Cardiac septum (tissue), 1 donor: ENCODE data around the gene NKD1. TPM values are rescaled to one million over a fixed set of nuclear protein-coding genes. Genes with fewer than 3 reads are reported as not detected.
"Not testable (repeated sequence)": the region's sequence is repeated elsewhere in the genome, so short reads cannot be mapped to it uniquely, and the experiment has no call there.

Experiments
- DNase-seq: peaks from one replicate; pipeline ENCODE4 v3.0.0-alpha.2; 2020; ENCODE audit warnings: low spot score
- intact Hi-C: fragments of 100-400 bp; cut with DNase I; formaldehyde crosslinking; loops from one replicate; pipeline ENCODE4 v1.14.0; 2022
- long read RNA-seq: library from polyadenylated mRNA; unstranded; transcript quantifications from one replicate; pipeline ENCODE4 v2.0.0, GENCODE V29; 2021
- total RNA-seq: library from RNA; stranded (reverse); fragmentation: NEBNext Ultra II Directional; extraction: Animal tissue kit (Norgen Biotek cat#: 25700); gene quantifications from one replicate; pipeline ENCODE4 v1.2.1, GENCODE V29; 2021
- donor health status: DM: no; HTN: no; CAD: no.

Gene NKD1, protein sequence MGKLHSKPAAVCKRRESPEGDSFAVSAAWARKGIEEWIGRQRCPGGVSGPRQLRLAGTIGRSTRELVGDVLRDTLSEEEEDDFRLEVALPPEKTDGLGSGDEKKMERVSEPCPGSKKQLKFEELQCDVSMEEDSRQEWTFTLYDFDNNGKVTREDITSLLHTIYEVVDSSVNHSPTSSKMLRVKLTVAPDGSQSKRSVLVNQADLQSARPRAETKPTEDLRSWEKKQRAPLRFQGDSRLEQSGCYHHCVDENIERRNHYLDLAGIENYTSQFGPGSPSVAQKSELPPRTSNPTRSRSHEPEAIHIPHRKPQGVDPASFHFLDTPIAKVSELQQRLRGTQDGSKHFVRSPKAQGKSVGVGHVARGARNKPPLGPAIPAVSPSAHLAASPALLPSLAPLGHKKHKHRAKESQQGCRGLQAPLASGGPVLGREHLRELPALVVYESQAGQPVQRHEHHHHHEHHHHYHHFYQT
- 0.40 TPM for total RNA-seq
- long read RNA-seq, partial matches to known transcripts: 0 of 1 reads
- long read RNA-seq, other reads (novel, unspliced or antisense): 1 of 1 reads

DNA sequence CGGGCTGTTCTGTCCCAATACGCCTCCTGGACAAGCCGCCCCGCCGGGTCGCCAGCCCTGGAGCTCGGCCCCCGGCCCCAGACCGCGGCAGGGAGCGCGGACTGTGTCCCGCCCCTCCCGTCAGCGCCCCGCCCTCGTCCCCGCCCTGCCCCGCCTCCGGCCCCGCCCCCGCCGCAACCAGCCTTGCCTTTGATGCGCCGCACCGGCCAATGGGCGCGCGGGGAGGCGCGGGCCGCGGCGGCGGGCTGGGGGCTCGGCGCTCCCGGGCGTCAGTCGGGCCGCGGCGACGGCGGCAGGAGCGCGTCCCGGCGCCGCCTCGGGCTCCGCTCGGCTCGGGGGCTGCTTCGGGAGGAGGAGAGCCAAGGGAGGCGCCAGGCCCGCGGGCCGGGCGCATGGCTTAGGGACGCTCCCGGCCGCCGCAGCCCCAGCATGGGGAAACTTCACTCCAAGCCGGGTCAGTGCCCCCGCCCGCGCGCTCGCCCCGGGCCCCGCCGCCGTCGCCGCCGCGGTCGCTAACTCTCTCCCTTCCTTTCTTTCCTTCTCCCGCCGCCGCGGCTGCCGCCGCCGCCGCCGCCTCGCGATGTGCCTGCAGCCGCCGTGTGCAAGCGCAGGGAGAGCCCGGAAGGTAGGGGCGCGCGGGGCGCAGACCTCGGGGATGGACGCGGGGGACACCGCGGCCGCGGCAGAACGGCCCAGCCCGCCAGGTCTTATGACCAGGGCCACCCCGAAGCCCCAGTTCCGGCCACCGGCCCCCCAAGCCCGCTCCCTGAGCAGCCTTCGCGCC lies at the start of gene NKD1:
Gene NKD1, plus strand, starts transcription at position 272 of the 784 bp plus-strand sequence. Its CDS starts 158 bp downstream, at position 430.
- intact Hi-C loops: no loop called here
- peak; percentile 82 for DNase-seq

DNA sequence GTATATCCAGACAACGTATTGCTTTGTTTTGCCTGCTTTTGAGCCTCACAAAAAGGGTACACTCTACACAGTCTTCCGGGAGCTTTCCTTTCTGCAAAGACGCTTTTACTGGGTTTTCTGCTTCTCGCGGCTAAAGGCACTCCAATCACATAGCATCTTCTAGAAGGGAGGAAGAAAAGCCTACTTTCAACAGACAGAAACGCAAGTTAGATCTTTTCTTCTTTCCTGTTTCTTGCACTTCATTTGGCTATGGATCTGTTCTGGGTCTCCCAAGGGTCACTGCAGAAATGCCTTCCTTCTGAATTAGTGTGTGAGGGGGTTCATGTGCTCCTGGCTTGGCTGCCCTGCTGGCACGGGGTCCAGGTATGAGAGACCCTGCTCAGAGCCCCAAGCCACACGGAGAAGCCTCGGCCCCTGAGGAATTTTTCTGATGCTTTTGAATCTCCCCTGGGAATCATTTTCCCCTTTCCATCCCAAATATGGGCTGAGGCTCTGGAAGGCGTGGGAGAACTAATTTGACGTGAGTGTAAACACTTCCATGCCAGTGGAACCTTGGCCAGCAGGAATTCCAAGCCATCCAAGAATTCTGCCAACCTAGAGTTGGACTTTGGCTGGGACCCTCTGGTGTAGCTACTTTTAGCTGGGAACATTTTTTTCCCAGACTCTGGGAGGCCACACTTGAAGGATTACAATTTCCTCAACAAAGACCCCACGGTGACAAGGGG lies 49.6 kb upstream of the NKD1 start:
- intact Hi-C loops: no loop called here
- no peak for DNase-seq

DNA sequence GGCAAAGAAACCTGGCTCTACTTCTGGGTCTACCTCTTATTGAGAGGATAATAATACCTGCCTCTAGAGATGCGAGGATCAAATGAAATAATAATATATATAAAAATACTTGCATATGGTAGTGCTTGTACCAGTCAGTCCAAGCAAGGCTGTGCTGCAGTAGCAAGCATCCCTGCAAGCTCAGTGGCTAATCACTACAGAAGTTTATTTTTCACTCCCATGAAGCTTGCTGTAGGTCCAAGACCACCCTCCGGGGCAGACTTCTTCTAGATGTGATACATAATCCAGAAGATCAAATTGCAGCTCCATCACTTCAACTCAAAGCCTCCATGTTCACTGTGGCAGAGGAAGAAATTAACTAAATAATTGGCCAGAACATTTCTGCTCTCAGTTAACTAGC lies 48.9 kb upstream of the NKD1 start:
- intact Hi-C loops: no loop called here
- no peak for DNase-seq

DNA sequence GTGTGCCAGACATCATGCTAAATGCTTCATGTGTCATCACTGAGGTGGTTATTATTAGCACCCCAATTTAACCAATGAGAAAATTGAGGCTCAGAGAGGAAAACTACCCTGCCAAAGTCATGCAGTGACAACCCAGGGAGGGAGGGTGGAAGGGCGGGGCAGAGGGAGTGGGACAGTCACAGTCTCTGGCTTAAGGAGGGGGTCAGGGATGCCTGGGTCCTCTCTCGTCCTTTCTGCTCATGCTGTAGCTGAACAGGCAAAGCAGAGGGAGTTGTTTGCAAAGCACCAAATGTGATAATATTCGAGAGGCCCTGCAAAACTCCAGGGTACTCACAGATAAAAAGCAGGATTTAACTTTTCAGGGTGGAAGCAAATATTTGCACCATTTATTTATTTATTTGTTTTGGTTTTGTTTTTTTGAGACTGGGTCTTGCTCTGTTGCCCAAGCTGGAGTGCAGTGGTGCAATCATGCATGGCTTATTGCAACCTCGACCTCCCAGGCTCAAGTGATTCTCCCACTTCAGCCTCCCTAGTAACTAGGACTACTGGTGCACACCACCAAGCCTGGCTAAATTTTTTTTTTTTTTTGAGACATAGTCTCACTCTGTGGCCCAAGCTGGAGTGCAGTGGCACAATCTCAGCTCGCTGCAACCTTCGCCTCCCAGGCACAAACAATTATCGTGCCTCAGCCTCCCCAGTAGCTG lies 47.9 kb upstream of the NKD1 start:
- intact Hi-C loops: no loop called here
- no peak for DNase-seq

DNA sequence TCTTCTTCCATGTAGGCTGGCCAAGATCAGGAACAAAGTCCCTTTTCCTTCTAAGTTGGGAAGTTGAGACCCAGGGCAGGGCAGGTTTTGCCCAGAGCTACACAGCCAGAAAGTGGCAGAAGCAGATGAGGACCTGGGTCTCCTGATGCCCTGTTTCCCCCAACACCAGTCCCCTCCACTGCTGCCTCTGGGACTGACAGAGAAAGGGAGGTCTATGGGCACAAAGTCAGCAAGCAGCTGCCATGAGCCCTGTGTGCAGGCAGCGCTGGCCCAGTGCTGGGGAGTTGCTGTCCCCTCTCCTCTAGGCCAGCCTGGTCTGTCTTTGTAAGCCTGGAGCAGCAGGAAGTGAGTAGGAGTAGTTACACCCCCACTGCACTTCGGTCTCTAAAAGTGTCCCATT lies 46.9 kb upstream of the NKD1 start:
- DNase-seq: no peak
- intact Hi-C loops: no loop called here

DNA sequence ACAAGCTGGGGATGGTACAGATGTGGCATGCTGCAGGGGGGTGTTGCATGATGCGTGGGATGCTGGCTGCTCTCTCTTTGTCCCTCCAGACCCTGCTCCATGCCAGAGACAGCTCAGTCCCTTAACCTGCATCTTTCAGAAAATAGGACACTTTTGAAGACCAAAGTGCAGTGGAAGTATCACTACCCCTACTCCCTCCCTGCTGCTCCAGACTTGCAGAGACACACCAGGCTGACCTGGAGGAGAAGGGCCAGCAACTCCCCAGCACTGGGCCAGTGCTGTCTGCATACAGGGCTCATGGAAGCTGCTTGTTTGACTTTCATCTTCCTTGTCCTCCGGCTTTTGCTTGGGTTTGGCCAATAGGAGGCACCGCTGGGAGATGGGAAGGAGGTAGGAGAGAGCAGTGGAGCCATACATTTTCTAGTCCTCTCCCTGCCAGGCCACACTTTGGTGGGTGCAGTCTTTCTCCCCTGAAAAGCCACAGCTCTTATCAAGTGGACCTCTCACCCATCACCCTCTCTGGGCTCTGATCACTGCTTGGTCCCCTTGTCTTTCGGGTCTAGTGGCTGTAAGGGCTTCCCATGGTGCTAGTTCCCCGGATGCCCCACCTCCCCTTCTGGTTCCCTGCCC lies 46.1 kb upstream of the NKD1 start:
- no peak for DNase-seq
- intact Hi-C loops: no loop called here

DNA sequence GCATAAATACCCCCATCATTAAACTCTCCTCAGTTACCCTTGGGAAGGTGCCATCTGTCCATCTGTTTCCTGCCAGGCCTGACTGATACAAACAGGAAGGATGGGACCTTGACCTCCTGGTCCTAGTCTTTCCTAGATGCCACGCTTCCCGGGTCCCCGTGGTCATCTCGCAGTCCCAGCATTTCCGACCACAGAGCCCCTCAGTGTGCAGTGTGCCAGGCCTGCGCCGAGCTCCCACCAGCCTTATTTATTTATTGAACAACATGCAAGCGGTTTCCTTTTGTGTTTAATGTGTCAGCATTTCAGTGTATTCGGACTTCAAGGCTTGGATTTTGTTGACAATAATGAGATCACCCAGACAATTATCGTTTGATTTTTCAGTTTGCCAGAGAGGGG lies 45.6 kb upstream of the NKD1 start:
- intact Hi-C loops: no loop called here
- DNase-seq: no peak

DNA sequence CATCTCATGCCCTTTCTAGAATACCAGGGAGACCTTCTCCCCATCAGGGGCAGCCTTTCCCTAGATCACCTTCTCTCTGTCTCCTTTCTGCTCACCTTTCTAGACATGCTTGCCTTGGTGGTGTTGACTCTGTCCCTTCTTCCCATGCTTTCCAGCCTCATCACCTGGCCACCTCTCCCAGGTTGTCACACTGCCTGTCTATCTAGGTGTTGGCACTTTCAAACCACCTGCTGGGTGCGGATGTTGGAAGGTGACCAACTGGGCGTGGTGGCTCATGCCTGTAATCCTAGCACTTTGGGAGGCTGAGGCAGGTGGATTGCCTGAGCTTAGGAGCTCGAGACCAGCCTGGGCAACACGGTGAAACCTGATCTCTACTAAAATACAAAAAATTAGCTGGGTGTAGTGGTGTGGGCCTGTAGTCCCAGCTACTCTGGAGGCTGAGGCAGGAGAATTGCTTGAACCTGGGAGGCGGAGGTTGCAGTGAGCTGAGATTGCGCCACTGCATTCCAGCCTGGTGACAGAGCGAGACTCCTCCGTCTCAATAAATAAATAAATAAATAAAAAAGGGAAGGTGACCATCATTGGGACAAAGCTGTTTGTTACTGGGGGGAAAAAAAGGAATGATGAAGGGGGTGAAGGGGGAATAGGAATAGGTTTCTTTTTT lies 44.2 kb upstream of the NKD1 start:
- intact Hi-C loops, DNase-seq: not testable (repeated sequence)

DNA sequence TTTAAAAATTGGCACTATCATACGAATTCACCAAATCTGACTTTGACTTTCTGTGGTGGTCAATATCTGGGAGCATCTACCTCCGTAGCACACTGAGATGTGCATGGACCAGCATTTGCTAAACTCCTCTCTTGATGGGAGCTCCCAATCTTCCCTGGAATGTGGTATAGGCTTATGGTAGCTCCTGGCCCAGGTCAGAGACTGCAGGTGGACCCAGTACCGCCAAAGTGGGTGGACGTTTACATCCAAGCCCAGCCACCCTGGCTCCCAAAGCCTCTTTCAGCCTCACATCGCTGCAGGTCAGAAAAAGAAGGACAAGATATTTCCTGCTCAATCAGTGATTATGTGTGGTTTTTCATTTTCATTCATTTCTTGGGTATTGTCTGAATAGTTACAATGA lies 43.1 kb upstream of the NKD1 start:
- intact Hi-C loops: no loop called here
- no peak for DNase-seq

DNA sequence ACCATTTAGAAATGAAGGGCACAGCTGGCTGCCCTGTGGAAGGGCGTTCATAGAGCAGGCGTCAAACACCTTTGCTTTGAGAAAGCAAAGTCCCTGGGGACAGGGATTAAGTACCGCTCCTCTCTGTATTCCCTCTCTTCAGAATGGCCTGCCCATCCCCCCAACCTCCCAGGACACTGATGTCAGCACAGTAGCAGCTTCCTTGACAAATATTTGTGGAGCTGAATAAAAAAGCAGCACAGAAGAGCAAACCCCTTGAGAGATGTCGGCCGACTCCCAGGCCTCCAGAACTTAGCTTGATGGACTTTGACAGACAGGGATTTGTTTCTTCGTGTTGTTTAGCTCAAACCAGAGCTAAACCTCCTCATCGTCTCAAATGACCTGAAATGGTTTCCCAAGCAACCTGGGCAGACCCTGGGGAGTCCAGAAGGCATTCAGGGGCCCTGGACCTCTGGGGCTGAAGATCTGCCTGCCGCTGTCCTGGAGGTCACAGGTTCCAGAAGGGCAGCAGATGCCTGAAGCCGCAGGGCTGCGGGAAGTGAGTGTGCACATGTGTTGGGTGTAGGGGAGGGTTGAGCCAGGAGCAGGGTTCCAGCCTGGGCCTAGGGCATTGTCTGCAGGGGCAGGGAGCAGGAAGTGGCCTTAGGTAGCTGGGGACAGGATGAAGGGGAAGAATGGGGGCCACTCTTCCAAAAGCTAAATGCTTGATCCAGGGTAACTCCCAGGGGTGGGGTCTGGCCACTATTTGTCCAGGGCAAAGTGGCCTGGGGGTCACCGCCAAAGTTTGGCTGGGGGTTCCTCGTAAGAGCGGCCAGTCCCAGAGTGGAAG lies 42.3 kb upstream of the NKD1 start:
- intact Hi-C loops: no loop called here
- no peak for DNase-seq

DNA sequence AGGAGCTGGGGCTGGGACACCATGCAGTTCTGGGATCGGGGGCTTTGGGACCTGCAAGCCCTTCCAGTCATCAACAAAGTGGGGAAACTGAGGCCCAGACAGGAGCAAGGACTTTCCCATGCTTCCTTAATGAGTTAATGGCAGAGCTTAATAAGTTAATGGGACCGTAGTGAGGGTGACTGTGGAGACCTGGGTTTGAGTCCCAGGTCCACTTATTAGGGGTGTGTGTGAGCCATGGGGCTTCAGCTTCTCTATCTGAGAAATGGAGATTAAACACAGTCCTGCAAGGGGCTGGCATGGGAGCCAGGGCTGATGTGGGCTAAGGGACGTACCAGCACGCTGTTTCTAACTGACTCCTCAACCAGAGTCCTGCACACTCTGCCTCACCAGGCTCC lies 41.7 kb upstream of the NKD1 start:
- intact Hi-C loops: no loop called here
- no peak for DNase-seq

DNA sequence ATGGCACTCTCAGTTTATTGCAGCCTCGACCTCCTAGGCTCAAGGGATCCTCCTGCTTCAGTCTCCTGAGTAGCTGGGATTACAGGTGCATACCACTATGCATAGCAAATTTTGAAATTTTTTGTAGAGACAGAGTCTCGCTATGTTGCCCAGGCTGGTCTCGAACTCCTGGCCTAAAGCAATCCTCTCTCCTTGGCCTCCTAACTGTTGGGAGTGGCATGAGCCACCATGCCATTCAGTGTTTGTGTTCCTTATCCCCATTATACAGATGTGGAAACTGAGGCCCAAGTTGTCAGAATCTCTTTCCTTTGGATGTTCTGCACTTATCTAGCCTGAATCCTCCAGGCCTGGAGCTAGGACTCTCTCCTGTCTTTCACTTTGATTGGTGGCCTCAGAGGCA lies 40.8 kb upstream of the NKD1 start:
- intact Hi-C loops: no loop called here
- no peak for DNase-seq

DNA sequence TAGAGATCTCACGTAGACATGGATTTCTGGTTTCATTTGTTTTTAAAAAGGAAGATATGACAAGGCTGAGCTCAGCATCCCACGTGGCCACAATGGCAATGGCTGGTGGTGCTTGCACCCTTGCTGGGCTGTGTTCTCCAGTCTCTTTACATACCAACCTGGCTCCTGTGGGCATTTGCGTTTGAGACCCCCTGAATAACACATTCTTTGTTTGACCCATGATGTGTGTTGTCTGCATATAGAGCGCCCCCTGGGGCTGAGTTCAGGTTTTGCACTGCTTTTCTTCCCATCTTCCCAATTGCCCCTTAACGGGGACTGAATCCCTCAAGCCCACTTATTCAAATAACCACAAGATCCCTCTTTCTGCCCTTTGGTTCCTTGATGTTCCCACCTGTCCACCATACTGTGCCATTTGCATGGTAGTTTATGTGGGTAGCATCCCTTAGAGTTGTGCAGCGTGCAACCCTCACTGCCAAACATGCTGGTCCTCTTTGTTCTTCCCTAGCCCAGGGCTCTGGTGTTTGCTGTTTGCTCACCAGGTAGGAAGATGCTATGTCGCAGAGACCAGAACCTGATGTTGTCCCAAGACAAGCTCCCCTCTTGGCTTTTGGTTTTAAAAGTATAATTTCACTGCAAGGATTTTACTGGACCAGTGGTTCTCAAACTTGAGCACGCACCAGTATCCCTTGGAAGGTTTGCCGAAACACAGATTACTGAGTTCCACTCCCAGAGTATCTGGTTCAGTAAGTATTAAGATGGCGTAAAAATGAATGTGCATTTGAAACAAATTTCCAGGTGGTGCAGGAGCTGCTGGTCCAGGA lies 38.5 kb upstream of the NKD1 start:
- intact Hi-C loops: no loop called here
- DNase-seq: no peak

DNA sequence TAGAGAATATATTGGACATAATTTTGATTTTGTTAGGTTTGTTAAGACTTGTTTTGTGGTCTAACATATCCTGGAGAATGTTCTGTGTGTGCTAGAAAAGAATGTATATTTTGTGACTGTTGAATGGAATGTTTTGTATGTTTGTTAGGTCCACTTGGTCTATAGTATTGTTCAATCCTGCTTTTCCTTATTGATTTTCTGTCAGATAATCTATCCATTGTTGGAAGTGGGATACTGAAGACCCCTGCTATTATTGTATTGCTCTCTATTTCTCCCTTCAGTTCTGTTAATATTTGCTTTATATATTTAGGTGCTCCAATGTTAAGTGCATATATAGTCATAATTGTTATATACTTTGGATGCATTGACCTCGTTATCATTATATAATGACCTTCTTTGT lies 33.0 kb upstream of the NKD1 start:
- no peak for DNase-seq
- intact Hi-C loops: no loop called here

DNA sequence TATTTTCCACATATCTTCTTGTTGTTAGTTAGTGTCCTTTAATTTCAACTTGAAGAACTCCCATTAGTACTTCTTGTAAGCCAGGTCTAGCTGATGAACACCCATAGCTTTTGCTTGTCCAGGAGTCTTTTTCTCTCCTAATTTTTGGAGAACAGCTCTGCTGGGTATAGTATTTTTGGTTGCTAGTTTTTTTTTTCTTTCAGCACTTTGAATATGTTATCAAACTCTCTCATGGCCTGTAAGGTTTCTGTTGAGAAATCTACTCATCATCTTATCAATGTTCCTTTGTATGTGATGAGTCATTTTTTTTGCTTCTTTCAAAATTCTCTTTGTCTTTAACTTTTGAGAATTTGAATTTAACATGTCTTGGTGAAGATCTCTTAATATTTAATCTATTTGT lies 31.8 kb upstream of the NKD1 start:
- intact Hi-C loops: no loop called here
- no peak for DNase-seq

DNA sequence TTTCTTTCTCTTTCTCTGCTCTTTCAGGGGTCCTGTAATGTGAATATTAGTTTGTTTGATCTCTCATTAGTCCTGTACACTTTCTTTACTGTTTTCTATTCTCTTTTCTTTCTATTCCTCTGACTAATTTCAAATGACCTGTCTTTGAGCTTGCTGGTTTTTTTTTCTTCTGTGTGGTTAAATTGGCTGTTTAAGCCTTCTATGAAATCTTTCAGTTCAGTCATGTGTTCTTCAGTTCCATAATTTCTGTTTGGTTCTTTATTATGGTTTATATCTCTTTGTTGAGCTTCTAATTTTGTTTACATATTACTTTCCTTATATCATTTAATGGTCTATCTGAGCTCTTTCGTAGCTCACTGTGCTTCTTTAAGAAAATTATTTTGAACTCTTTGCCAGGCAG lies 31.3 kb upstream of the NKD1 start:
- DNase-seq: no peak
- intact Hi-C loops: no loop called here
